CD4-positive, alpha-beta T cell (primary cell): ENCODE results near the gene PREP. TPM values are rescaled to one million over a fixed set of nuclear protein-coding genes. Genes with fewer than 3 reads are reported as not detected.

Experiments used
- total RNA-seq, 174 experiments: library from RNA in 2 of 174; stranded (reverse) in 2 of 174; gene quantifications; one replicate each; pipeline ENCODE4 v1.2.3 and lab custom pipeline; 2021 to 2026

The PREP gene
- total RNA-seq, 2 experiments from 2014 or later, result 14.9 to 15.6 TPM

Other genes starting within 250 kb of the PREP start
- not detected for gene POPDC3, start 223.1 kb downstream of the PREP start, total RNA-seq